SW480 (cell line): ENCODE measurements around the gene GNB3.
A peak's percentile ranks its signal among the peaks of the same experiment; 100 is the strongest.
"Not testable (repeated sequence)": the region's sequence is repeated elsewhere in the genome, so short reads cannot be mapped to it uniquely, and the experiment has no call there.

Source experiments
- DNase-seq: peaks from one replicate; pipeline ENCODE4 v3.0.0-alpha.2; 2016; ENCODE audit warnings: low spot score

Gene GNB3

GRCh38 chr12:6883683-6884082 lies 43.0 kb downstream of the GNB3 start:
- DNase-seq: no peak

DNA sequence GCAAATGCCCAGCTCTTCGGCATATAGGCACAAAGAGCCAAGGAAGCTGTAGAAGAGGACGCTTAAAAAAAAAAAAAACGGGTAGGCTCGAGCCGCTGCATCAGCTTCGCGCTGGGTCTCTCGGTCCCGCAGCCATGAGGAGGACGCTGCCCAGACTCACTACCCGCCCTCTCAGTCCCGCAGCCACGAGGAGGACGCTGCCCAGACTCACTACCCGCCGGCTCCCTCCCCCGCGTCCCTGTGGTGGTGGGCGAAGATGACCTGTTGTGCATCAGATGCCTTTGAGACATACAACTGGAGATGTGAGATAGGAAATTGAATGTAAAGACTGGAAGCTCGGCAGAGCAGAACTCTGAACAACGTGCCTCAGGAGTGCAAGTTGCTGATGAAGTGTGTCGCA lies 43.8 kb downstream of the GNB3 start:
- DNase-seq: no peak

- DNase-seq: not testable (repeated sequence)
Measured at GRCh38 chr12:6886206-6886999, 45.7 kb downstream of the GNB3 start.

DNA sequence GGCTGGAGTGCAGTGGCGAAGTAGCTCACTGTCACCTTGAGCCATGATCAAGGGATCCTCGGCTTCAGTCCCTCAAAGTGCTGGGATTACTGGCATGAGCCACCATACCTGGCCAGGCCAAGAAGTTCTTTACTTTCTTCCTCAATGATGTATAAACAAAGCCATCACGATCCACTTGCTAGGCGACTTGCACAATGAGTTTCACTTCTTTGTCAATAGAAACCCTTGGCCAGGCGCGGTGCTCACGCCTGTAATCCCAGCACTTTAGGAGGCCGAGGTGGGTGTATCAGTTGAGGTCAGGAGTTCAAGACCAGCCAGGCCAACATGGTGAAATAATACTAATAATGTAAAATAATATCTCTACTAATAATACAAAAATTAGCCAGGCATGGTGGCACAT lies 46.7 kb downstream of the GNB3 start:
- no peak for DNase-seq

DNA sequence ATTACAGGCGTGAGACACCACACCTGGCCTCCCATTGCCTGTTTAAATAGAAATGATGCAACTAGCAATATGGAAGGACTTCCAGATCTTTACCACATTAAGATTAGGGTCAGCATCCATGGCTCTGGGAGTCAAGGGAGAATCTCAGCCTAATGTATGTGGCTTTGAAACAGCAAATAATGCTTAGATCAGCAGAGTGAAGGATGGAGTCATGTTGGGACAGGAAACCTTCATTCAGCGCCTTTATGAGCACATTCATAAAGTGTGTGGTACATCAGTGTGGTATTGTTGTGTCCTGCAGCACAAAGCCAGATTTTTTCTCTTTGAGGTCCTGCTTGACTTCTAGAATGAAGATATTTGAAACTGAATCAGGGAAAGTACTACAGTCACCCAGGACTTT lies 47.6 kb downstream of the GNB3 start:
- DNase-seq: no peak

DNA sequence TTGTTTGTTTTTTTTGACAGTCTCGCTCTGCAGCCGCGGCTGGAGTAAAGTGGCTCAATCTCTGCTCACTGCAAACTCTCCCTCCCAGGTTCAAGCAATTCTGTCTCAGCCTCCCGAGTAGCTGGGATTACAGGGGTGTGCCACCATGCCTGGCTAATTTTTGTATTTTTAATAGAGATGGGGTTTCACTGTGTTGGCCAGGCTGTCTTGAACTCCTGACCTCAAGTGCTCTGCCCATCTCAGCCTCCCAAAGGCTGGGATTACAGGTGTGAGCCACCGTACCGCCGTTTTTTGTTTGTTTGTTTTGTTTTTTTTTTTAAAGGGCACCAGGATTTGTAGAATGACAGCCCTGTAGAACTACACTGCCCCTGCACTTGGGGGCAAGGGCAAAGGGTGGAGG lies 48.1 kb downstream of the GNB3 start:
- not testable (repeated sequence) for DNase-seq

- not testable (repeated sequence) for DNase-seq
Measured at GRCh38 chr12:6889775-6890573, 49.2 kb downstream of the GNB3 start.

- DNase-seq: peak; percentile 98
Measured at GRCh38 chr12:6890789-6891645, 50.3 kb downstream of the GNB3 start.

DNA sequence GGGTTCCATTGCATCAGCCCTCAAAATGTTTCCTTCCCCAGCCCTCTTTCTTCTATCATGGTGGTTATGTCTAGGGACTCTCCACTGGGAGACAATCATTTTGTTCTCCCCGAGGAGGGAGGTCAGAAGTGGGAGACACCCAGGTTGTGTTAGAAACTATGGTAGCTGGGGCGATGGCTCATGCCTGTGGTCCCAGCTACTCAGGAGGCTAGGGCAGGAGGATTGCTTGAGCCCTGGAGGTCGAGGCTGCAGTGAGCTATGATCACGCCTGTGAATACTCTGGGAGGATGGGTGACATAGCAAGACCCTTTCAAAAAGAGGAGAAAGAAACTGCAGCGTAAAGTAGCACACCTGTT lies 50.9 kb downstream of the GNB3 start:
- no peak for DNase-seq

DNA sequence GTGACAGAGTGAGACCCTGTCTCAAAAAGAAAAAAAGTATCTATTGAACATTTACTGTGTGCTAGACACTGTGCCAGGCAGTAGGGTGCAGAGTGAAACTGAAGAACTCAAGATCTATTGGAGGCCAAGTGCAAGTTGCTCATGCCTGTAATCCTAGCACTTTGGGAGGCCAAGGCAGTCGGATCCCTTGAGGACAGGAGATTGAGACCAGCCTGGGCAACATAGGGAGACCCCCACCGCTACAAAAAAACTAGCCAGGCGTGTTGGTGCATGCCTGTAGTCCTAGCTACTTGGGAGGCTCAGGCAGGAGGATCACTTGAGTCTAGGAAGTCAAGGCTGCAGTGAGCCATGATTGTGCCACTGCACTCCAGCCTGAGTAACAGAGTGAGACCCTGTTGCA lies 52.0 kb downstream of the GNB3 start:
- not testable (repeated sequence) for DNase-seq

GRCh38 chr12:6894321-6894720 lies 53.6 kb downstream of the GNB3 start:
- DNase-seq: no peak
